GM18507 (cell line): ENCODE data around the gene MTAP.

Experiments used
- DNase-seq: peaks from one replicate; pipeline ENCODE4 v3.0.0; 2011; ENCODE audit warnings: low read depth; ENCODE audit not compliant: insufficient read length; ENCODE audit errors: extremely low spot score
- FAIRE-seq: peaks from 2 replicates; lab custom pipeline; 2011; peaks lifted over from hg19 to GRCh38; lab: Jason Lieb, UNC

MTAP gene

DNA sequence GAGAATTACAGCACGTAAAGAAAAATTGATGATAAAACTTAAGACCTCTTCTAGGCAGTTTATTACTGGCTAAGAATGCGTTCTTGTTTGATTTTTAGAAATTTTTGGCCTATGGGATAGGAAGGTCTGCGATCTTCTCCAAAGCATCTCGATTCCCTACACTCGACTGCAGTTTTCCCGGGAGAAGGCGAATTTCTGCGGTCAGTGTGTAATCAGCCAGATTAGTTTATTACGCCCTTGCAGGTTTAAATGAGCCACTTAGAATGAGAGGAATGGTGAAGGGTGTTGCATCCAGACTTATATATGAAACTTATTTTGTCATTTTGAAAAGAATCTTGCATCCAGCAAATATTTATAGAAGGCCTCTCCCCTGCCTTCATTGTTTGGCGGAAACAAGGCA is 1.2 kb downstream of the MTAP start:
- FAIRE-seq (no peak), DNase-seq (no peak)

DNA sequence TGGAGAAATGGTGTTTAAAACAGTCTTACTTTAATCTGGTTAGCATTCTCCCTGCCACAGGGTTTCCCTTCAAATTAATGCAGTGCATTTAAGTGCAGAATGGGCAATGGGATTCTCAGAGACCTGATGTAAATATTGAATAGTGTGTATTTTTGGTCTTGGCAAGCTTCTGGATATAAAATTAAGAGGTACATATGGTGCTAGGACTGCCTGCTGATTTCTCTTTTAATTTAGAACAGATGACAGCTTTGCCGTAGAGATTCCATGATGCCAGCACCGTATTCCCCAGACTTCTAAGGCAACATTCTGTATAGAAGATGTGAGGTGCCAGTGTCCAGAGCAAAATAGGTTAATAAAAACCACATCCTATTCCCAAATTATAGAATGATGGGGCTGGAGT is 1.9 kb downstream of the MTAP start:
- no peak for FAIRE-seq

DNA sequence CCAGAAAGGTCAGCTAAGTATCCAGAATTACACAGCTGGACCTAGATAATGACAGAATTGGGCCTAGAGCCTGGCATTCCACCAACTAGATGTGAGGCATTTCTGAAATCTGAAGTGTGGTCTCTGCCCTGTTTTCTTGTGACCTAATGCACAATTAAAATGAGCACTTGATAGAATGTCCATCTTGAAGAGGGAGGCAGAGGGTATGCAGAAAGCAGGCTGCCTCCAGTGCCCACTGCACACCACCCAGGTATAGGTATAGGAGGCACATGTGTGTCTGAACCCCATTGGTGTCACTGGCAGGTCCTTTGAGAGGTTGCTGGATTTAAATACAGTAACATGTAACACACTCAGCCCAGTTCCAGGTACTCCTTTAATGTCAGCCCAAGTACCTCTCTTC is 2.4 kb downstream of the MTAP start:
- FAIRE-seq (no peak), DNase-seq (no peak)

More for the DNA sequence above, 1.9 kb downstream of the MTAP start:
- DNase-seq, result no peak

DNA sequence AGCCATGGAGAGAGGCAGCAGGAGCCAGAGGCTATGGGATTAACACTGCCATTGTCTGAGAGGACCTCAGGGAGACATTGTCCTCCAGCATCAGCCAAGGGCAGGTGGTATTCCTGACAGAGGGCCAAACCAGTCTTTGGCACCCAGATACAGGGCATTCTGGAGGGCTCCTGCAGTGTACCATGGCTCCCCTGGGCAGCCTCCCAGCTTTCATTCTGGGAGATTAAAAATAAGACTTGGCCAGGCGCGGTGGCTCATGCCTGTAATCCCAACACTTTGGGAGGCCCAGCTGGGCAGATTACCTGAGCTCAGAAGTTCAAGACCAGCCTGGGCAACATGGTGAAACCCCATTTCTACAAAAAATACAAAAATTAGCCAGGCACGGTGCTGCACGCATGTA is 4.2 kb downstream of the MTAP start:
- DNase-seq (no peak), FAIRE-seq (no peak)

DNA sequence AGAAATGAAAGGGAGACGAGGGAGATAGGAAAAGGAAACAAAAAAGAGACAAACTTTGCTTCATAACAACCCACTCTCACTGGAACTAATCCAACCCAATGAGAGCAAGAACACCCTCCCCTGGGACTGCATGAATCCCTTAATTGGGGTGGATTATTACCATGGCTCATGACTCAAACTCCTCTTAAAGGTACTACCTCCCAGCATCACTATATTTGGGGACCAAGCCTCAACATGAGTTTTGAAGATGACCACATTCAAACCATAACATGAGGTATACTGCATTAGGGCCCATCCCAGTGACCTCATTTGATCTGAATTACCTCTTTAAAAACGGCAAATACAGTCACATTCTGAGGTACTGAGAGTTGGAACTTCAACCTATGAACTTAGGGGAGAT is 8.0 kb downstream of the MTAP start:
- DNase-seq, result no peak

DNA sequence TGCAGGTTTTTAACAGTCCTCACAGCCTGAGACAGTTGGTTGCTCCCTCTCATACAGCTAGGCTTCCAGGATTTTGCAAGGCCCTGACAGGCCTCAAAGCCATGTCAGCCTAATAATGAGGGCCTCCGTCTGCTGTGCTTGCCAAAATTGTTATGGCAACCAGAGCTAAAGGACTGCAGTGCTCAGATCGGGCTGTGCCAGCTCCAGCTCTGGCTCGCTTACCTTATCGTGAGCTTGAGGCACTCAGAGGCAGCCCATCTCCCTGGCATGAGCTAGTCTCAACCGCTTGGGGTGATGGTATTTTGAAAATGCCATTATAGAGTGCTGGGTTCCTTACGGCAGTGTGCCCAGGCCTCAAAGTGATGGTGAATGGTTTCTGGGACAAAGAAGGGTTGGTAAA is 8.4 kb downstream of the MTAP start:
- DNase-seq, result no peak
- FAIRE-seq, result no peak

More for the DNA sequence above, 8.0 kb downstream of the MTAP start:
- no peak for FAIRE-seq

DNA sequence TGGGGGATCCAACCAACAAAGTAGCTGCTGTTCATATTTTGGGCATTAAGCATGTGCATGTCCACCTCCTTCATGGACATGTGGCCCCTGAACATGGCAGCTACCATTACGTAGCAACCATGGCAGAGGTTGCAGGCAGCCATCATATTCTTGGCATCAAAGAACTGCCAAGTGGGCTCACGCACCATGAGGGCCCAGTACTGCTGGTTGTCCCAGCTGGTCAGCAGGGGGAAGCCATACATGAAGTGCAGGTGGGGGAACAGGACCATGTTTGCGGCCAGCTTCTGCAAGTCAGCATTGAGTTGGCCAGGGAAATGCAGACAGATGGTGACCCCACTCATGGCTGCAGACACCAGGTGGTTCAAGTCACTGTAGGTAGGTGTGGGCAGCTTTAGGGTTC is 9.5 kb downstream of the MTAP start:
- no peak for DNase-seq

DNA sequence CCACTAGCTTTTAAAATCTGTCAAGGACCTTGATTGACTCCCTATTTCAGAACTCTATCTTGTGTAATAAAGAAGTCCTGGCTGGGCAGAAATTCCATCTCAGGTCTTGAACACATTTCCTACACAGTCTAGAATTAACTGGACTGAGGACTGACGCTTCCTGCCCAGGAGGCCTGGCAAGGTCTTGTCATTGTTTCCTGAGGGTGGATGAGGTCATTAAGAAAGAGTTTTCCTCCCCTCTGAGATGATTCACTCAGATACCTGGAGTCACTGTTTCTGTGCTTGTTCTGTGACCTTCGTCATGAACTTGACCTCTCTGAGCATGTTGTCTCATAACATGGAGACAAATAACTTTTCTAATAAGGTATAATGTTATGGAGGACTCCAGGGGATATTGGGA is 10.0 kb downstream of the MTAP start:
- no peak for DNase-seq
- FAIRE-seq, result no peak

More for the DNA sequence above, 9.5 kb downstream of the MTAP start:
- no peak for FAIRE-seq

DNA sequence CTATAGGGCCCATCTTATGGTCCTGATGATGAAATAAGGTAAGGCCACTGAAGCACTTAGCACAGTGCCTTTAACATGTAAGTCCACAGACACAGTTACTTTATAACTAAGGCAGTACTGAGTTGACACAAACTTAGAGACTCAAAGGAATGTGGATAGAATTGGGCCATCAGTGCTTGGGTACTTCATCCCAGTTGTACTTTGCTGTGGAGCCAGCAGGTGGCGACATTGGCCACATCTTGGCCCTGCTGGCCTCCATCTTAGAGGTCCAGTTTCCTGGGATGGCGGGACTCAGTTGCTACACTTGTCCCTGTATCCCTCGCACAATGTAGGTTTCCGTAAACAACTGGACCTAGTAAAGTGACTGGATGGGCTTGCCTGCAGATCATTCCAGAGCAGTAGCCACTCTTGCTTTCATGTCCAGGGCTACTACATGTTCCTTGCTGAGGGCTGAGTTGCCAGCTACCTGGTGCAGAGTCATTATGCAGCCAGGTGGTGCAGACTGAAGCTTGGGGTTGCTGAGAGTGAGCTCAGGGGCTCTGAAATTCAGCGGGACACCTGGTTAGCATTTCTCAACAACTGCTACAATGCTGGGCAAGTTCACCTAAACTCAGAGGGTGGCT is 10.6 kb downstream of the MTAP start:
- DNase-seq (no peak), FAIRE-seq (peak; percentile 90)

DNA sequence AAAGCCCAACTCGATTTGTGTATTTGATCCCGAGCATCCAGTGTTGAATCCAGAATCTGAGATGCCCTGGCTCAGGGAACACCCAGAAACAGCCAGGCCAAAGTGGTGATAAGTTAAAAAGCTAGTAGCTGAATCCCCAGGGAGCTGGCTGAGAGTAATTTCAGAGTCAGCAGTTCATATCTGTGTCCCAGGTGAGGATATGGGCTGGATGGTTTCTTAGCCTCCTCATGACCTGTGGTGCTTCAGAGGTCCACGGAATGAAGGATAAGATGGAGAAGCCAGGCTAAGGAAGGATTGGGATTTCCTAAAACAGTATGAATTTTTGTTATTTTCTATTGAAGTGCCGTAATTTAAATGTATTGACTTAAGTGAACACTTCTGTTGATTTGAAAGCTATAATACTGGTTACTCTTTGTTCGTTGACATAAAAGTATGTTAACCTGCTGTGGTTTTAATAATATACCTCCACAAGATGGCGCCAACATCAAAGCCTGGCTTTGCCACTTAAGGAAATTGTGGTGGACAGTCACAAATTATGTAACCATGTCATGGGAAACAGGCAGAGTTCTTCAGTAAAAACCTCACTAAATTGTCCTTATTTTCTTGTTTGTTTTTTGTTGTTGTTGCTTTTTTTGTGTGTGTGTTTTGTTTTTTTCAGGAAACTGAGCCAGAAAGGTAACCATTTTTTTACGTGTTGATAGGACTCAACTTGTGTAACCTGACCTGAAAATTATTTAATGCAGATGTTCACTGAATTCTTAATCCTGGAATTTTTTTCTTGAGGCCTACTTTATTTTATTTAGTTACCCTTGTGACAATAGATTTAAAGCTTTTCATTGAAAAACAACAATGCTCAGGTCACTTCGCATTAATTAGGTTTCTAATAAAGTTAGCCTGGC is 11.4 kb downstream of the MTAP start:
- DNase-seq, result no peak
- FAIRE-seq, result peak; percentile 87

DNA sequence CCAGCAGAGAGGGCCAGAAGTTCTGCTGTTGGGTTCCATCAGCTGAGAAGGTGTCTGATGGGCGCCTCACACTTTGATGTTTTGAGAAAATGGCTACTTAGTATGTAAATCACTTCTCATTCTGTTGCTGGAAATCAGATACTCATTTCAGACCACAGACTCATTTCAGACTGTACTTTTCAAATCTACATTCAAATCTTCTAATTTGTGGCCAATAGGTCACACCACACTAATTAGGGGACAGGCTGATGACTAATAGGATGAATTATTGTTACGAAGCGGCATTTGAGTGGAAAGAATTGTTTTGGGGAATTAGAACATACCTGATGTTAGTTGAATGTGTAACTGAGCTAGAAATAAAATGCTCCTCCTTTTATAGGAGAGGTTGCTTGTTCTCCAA is 13.2 kb downstream of the MTAP start:
- no peak for FAIRE-seq
- DNase-seq, result no peak

DNA sequence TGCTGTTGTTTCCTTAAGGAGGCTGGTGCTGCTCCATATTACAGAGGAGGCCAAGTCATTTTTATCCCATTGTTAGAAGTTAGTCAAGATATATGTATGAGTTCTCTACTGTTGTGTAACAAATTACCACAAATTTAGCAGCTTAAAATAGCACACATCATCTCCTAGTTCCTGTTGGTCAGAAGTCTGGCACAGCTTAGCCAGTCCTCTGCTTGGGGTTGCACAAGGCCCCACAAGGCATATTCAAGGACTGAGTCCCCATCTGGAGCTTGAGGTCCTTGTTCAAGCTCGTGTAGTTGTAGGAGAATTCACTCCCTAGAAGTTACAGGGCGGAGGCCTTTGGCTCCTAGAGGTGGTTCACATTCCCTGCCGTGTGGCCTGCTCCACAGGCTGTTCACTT is 14.7 kb downstream of the MTAP start:
- DNase-seq (no peak), FAIRE-seq (no peak)

DNA sequence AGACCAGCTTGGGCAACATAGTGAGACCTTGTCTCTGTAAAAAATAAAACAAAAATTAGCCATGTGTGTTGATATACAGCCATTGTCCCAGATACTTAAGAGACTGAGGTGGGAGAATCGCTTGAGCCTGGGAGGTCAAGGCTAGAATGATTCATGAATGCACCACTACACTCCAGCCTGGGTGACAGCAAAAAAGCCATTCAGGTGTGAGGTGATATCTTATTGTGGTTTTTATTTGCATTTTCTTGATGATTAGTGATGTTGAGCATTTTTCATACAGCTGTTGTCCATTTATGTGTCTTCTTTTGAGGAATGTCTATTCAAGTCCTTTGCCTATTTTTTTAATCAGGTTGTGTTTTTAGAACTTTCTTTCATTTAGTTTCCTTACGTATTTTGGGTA is 23.2 kb downstream of the MTAP start:
- FAIRE-seq (peak; percentile 33), DNase-seq (no peak)

DNA sequence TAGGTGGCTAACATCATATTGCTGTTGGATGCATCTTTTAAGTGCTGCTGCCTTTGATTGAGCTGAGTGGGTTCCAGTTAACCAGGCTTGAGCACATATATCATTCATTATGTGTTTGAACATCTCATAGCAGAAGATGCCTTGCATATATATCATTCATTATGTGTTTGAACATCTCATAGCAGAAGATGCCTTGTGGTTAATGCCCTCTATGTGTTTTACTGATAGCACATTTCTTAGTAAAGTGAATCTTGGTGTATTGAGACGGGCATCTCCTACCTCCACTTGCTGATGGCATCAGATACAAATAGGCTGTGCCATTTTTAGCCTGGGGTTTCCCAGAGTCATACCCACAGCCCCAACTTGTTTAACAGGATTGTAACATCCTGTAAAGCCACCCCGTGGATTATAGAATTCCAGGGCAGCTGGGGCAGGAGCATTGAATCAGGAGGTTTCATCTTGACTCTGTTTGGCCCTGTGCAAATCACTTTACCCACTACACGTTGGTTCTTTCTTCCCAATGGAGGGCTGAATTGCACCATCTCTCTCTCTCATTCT is 26.5 kb downstream of the MTAP start:
- FAIRE-seq (no peak), DNase-seq (no peak)

DNA sequence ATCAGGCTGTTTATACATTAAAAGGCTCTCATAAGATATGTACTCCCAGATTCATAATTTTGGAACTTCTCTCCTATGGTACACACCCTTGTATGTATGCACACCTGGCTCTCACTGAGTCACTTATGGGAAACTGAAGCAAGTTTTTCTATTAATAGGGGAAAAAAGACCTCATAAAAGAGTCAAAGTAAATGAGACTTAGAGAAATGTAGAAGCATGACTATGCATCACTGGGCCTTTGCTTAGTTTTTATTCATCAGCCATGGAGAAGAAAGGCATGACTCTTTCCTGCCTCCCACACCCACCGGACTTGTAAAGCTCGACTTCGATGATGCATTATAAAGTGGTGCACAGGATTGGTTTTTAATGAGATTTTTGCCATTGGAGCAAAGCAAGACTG is 28.2 kb downstream of the MTAP start:
- DNase-seq, result no peak
- FAIRE-seq, result no peak

DNA sequence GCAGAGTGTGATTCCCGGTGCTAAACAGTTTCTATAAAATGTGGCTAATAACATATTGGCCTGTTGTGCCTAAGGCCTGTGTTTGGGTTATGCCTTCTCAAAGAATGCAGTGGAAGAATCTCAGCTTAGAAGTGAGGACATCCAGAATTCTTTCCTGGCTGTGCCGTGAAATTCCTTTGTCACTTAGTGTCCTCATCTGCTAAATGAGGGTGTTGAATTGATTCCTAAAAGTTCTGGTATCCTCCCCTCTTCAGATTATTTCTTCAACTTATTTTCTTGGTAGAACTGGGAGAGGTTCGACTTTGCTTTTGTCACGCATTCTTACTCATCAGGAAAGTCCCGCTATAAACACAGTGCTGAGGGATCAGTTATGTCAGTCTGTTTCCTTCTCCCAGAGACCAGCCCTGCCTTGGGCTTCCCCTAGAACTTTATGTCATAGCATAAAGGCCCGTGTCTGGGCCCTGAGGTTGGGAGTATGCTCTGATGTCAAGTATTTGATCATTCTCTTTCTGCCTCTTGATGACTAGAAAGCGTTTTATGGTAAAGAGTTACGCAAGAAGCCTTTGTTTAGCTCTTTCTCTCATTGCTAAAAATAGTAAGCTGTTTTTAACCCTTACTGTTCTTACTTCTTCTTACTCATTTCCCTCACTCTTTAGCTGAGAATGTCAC is 29.5 kb downstream of the MTAP start:
- peak; percentile 86 for FAIRE-seq
- peak; percentile 20 for DNase-seq

DNA sequence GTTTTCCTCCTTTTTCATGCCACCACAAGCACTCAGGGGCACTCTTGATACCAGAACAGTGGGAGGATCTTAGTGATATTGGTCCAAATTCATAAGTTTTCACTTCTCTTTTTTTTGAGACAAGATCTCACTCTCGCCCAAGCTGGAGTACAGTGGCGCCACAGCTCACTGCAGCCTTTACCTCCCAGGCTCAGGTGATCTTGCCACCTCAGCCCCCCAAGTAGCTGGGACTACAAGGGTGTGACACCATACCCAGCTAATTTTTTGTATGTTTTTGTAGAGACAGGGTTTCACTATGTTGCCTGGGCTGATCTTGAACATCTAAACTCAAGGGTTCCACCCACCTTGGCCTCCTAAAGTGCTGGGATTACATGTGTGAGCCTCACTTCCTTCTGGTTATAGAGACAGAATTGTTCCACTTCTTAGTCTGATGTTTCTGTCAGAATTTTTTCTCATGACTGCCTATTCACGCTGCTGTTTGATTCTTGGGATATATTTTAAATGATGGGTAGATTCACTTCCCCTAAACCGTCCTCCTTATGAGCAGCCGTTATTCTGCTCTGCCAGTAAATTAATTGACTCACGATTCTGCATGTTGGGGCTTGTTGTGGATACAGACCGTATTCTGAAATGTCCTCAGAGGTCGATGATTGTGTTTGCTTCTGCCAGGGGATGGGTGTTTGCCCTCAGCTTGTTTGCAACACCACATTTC is 30.8 kb downstream of the MTAP start:
- FAIRE-seq (peak; percentile 97), DNase-seq (no peak)

DNA sequence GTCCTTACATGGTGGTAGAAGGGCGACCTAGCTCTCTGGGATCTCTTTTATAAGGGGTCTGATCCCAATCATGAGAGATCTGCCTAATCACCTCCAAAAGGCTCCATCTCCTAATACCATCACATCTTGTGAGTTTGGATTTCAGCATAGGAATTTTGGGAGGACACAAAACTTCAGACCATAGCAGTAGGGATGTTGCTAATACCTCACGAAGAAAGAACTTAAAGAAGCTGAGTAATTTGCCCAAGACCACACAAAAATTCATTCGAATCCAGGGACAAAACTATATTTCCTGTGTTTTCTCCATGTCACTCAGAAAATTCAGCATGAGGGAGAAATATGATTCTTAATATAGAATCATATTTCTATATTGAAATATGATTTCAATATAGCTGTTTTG is 32.7 kb downstream of the MTAP start:
- no peak for DNase-seq
- no peak for FAIRE-seq

DNA sequence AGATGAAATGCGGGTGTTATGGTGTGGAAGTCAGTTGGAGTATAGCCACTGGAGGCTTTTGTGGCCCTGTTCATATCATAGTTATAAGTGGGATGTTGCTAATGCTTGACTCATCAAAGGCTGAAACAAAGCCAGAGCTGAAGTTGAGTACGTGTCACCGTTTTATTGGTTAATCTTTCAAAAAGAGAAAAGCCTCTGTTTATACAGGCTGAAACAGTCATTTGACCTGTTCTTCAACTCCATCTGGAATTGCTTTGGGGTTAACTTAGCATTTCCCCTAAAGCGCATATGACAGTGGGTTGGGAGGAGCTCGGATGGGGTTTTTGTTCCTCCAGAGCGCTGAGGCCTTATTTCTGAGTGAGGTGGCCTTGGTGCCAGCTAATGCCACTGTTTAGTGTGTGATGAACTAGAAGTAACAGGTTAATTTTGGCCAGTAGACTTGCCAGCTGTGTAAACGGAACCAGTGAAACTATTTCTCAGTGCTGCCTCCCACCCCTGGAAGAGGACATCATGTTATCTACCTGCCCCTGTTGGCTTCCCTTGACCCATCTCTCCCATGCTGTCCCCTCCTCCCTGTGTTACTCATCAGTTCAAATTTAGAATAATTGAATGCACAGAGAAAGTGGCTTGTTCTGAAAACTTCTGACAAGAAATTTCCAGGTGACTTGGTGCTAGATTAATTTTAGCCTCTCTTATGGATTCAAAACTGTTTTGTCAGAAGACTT is 34.2 kb downstream of the MTAP start:
- DNase-seq (no peak), FAIRE-seq (no peak)
